HCT116 (cell line): ENCODE data around the gene SLC47A1. TPM values are rescaled to one million over a fixed set of nuclear protein-coding genes. Genes with fewer than 3 reads are reported as not detected.
"Not testable (repeated sequence)": the region's sequence is repeated elsewhere in the genome, so short reads cannot be mapped to it uniquely, and the experiment has no call there.

Experiments
- ATAC-seq: fragments of 200-7000 bp; cut with Tn5 transposase; 2 replicates; pipeline ENCODE4 v1.9.1; 2020; ENCODE audit warnings: mild to moderate bottlenecking, moderate library complexity
- BruUV-seq: library from RNA; stranded (reverse); fragments of 400-500 nt; replicated peaks from 2 replicates; lab custom pipeline; 2021; lab: Mats Ljungman, UMichigan
- CTCF ChIA-PET: fragments of 300-600 bp; sonication (Branson Sonifier 250); formaldehyde crosslinking; loops from one replicate; lab custom pipeline; 2021; ENCODE audit warnings: antibody characterized with exemption; lab: Charles Lee
- POLR2A ChIA-PET: fragments of 300-600, 350-600 bp; sonication (Branson Sonifier 250); formaldehyde crosslinking; loops from one replicate; lab custom pipeline; 2021; ENCODE audit warnings: antibody characterized with exemption; lab: Charles Lee
- RAD21 ChIA-PET, 2 experiments: fragments of 300-600 bp; sonication (Branson Sonifier 250); formaldehyde crosslinking; loops; one replicate each; lab custom pipeline; 2023; ENCODE audit warnings: low total read pairs in 2 of 2; ENCODE audit not compliant: uncharacterized antibody in 2 of 2, unreplicated experiment in 2 of 2, low non-redundant PET in 1 of 2; lab: Charles Lee
- DNase-seq: peaks from one replicate; pipeline ENCODE4 v3.0.0-alpha.2; 2010; ENCODE audit warnings: low read depth, low spot score
- H2AFZ ChIP-seq: fragments of 200-600 bp; shearing (Covaris generic), sonication (generic); 2 replicates; pipeline ENCODE4 v1.6.1; 2017; ENCODE audit warnings: low read depth, mixed run types, mixed read lengths, antibody characterized with exemption, low read length; ENCODE audit not compliant: poor library complexity, severe bottlenecking
- H3K27ac ChIP-seq: 2 replicates; pipeline ENCODE4 v1.5.1; 2012; ENCODE audit warnings: low read depth, low read length
- H3K27me3 ChIP-seq: fragments of 200-600 bp; sonication (generic); 2 replicates; pipeline ENCODE4 v1.6.1; 2016; ENCODE audit warnings: mixed run types, low read length, mixed read lengths; ENCODE audit not compliant: insufficient read depth
- H3K36me3 ChIP-seq, 2 experiments: fragments of 200-500 bp in 1 of 2; fragments of 200-600 bp in 1 of 2; sonication (Bioruptor generic) in 1 of 2; sonication (generic) in 1 of 2; 2 replicates each; pipeline versions ENCODE4 v1.5.1 to v1.6.1; 2014 to 2016; ENCODE audit warnings: low read length in 2 of 2, inconsistent platforms in 1 of 2, mixed read lengths in 1 of 2, mixed run types in 1 of 2; ENCODE audit not compliant: insufficient read depth in 2 of 2, control insufficient read depth in 1 of 2
- H3K4me1 ChIP-seq, 2 experiments: fragments of 200-600 bp in 1 of 2; sonication (generic) in 1 of 2; 2 replicates each; pipeline versions ENCODE4 v1.5.1 to v1.6.1; 2012 to 2017; ENCODE audit warnings: low read length in 2 of 2, inconsistent platforms in 1 of 2, mild to moderate bottlenecking in 1 of 2, mixed read lengths in 1 of 2, mixed run types in 1 of 2, moderate library complexity in 1 of 2; ENCODE audit not compliant: insufficient read depth in 2 of 2, control insufficient read depth in 1 of 2
- H3K4me2 ChIP-seq: fragments of 200-600 bp; sonication (generic); 2 replicates; pipeline ENCODE4 v1.6.1; 2017; ENCODE audit warnings: mixed run types, low read length, mixed read lengths
- H3K4me3 ChIP-seq, 2 experiments: fragments of 200-600 bp in 1 of 2; sonication (generic) in 1 of 2; replicated peaks in 1 of 2; 2 replicates each; pipeline ENCODE4 v1.5.1; 2011 to 2016; ENCODE audit warnings: low read length in 2 of 2, control low read depth in 1 of 2, low read depth in 1 of 2, mild to moderate bottlenecking in 1 of 2, mixed read lengths in 1 of 2, mixed run types in 1 of 2
- H3K79me2 ChIP-seq: fragments of 200-600 bp; sonication (generic); 2 replicates; pipeline ENCODE4 v1.6.1; 2017; ENCODE audit warnings: mild to moderate bottlenecking, mixed run types, low read length, moderate library complexity, mixed read lengths; ENCODE audit not compliant: insufficient read depth
- H3K9ac ChIP-seq: fragments of 200-600 bp; sonication (generic); 2 replicates; pipeline ENCODE4 v1.6.1; 2016; ENCODE audit warnings: low read length, mixed read lengths
- H3K9me2 ChIP-seq: fragments of 200-600 bp; sonication (generic), shearing (Covaris generic); 2 replicates; pipeline ENCODE4 v1.6.1; 2017; ENCODE audit warnings: mixed run types, mild to moderate bottlenecking, moderate library complexity; ENCODE audit not compliant: insufficient read depth
- H3K9me3 ChIP-seq, 2 experiments: fragments of 200-500 bp in 1 of 2; fragments of 200-600 bp in 1 of 2; sonication (Bioruptor generic) in 1 of 2; sonication (generic) in 1 of 2; 2 replicates each; pipeline ENCODE4 v1.6.1; 2014 to 2017; ENCODE audit warnings: low read length in 2 of 2, mixed read lengths in 2 of 2, inconsistent platforms in 1 of 2, low read depth in 1 of 2, mild to moderate bottlenecking in 1 of 2, mixed run types in 1 of 2, moderate library complexity in 1 of 2; ENCODE audit not compliant: control insufficient read depth in 1 of 2, insufficient read depth in 1 of 2
- H4K20me1 ChIP-seq: fragments of 200-600 bp; sonication (generic), shearing (Covaris generic); 2 replicates; pipeline ENCODE4 v1.6.1; 2017; ENCODE audit warnings: mixed run types, mild to moderate bottlenecking, moderate library complexity; ENCODE audit not compliant: insufficient read depth
- ATF3 ChIP-seq: IDR thresholded peaks from 2 replicates; pipeline ENCODE4 v1.6.1; 2012
- CBX3 ChIP-seq: IDR thresholded peaks from 2 replicates; pipeline ENCODE4 v1.6.1; 2012; ENCODE audit warnings: low read depth
- CEBPB ChIP-seq: IDR thresholded peaks from 2 replicates; pipeline ENCODE4 v1.6.1; 2012; ENCODE audit warnings: low read depth
- EGR1 ChIP-seq: IDR thresholded peaks from 2 replicates; pipeline ENCODE4 v1.6.1; 2012; ENCODE audit warnings: low read depth
- ELF1 ChIP-seq: IDR thresholded peaks from 2 replicates; pipeline ENCODE4 v1.6.1; 2012; ENCODE audit warnings: low read depth, borderline replicate concordance
- EZH2phosphoT487 ChIP-seq: fragments of 200-600 bp; IDR thresholded peaks from 2 replicates; pipeline ENCODE4 v1.6.1; 2018; ENCODE audit warnings: antibody characterized with exemption, borderline replicate concordance
- JUND ChIP-seq: IDR thresholded peaks from 2 replicates; pipeline ENCODE4 v1.6.1; 2012
- POLR2A ChIP-seq: IDR thresholded peaks from 2 replicates; pipeline ENCODE4 v1.7.0; 2011; ENCODE audit warnings: borderline replicate concordance; ENCODE audit not compliant: insufficient read depth, insufficient read length; ENCODE audit errors: extremely low read depth
- POLR2AphosphoS5 ChIP-seq: IDR thresholded peaks from 2 replicates; pipeline ENCODE4 v1.6.1; 2011; ENCODE audit warnings: mild to moderate bottlenecking, low read depth, low read length, moderate library complexity
- RAD21 ChIP-seq: IDR thresholded peaks from 2 replicates; pipeline ENCODE4 v1.6.1; 2012; ENCODE audit warnings: low read depth, mild to moderate bottlenecking
- REST ChIP-seq: IDR thresholded peaks from 2 replicates; pipeline ENCODE4 v1.6.1; 2012; ENCODE audit warnings: low read depth
- TCF7L2 ChIP-seq: IDR thresholded peaks from 2 replicates; pipeline ENCODE4 v1.7.0; 2011; ENCODE audit warnings: borderline replicate concordance, inconsistent platforms; ENCODE audit not compliant: insufficient read depth, insufficient read length; ENCODE audit errors: extremely low read depth
- YY1 ChIP-seq: IDR thresholded peaks from 2 replicates; pipeline ENCODE4 v1.6.1; 2011; ENCODE audit warnings: low read length, low read depth, moderate library complexity, mild to moderate bottlenecking; ENCODE audit not compliant: insufficient replicate concordance; ENCODE audit errors: extremely low read depth
- ZNF274 ChIP-seq: fragments of 200-500 bp; sonication (Bioruptor generic); IDR thresholded peaks from 2 replicates; pipeline ENCODE4 v1.6.1; 2014; ENCODE audit warnings: mild to moderate bottlenecking, low read depth, low read length, inconsistent platforms
- intact Hi-C: fragments of 100-400 bp; cut with micrococcal nuclease; formaldehyde crosslinking; loops from 2 replicates; pipeline ENCODE4 v1.10.0; 2022
- total RNA-seq: library from RNA; stranded (reverse); gene quantifications from one replicate; pipeline ENCODE4 v1.2.1, GENCODE V29; 2021; ENCODE audit not compliant: unreplicated experiment

The SLC47A1 gene
- total RNA-seq, 1 experiment from 2014 or later, result 0.17 TPM

- ATAC-seq, H3K4me3 ChIP-seq, H3K4me2 ChIP-seq, H3K27ac ChIP-seq, H3K79me2 ChIP-seq, H3K9me2 ChIP-seq, H3K4me1 ChIP-seq, H3K27me3 ChIP-seq, H3K9ac ChIP-seq, CTCF ChIA-PET, intact Hi-C loops, H2AFZ ChIP-seq, H3K9me3 ChIP-seq, H4K20me1 ChIP-seq, RAD21 ChIA-PET, BruUV-seq, DNase-seq, H3K36me3 ChIP-seq, POLR2A ChIA-PET: not testable (repeated sequence)
Measured at GRCh38 chr17:19582152-19582551, 48.5 kb downstream of the SLC47A1 start.

- H3K9me2 ChIP-seq, result no peaks in the 10 kb centered on the region
- intact Hi-C loops, result no loop called here
- H3K4me1 ChIP-seq, result no peaks in the 10 kb centered on the region
- ChIA-PET POLR2A (no interaction called here), CTCF (no interaction called here), RAD21 (no interaction called here)
- H3K4me2 ChIP-seq, result no peak overlapping the region
- TF ChIP-seq POLR2A (no peak), EZH2phosphoT487 (no peak), JUND (no peak), REST (no peak), ZNF274 (no peak), ATF3 (no peak), YY1 (no peak), EGR1 (no peak), POLR2AphosphoS5 (no peak), TCF7L2 (no peak), RAD21 (no peak), ELF1 (no peak), CEBPB (no peak), CBX3 (no peak)
- no peak overlapping the region for H3K9ac ChIP-seq
- H4K20me1 ChIP-seq, result no peaks in the 10 kb centered on the region
- no peak for ATAC-seq
- no TSS peak for BruUV-seq
- no peaks in the 10 kb centered on the region for H3K79me2 ChIP-seq
- no peak overlapping the region for H2AFZ ChIP-seq
- no peaks in the 10 kb centered on the region for H3K9me3 ChIP-seq
- no peak overlapping the region for H3K4me3 ChIP-seq
- H3K27ac ChIP-seq, result no peak overlapping the region
- H3K36me3 ChIP-seq, result no peaks in the 10 kb centered on the region
- no peak for DNase-seq
- no peaks in the 10 kb centered on the region for H3K27me3 ChIP-seq
Measured at GRCh38 chr17:19583871-19584270, 50.2 kb downstream of the SLC47A1 start.
